Endothelial cell of umbilical vein (primary cell): ENCODE results near the gene TM9SF1. TPM values are rescaled to one million over a fixed set of nuclear protein-coding genes. Genes with fewer than 3 reads are reported as not detected.

Experiments used
- BruUV-seq: library from RNA; stranded (reverse); fragments of 400-500 nt; replicated peaks from 2 replicates; lab custom pipeline; 2021; lab: Mats Ljungman, UMichigan
- CTCF ChIA-PET: fragments of 300-600, 350-600 bp; sonication (Branson Sonifier 250); formaldehyde crosslinking; loops from one replicate; lab custom pipeline; 2021; ENCODE audit warnings: antibody characterized with exemption, inconsistent platforms; lab: Charles Lee
- POLR2A ChIA-PET: fragments of 300-600, 350-600 bp; sonication (Branson Sonifier 250); formaldehyde crosslinking; loops from one replicate; lab custom pipeline; 2021; ENCODE audit warnings: antibody characterized with exemption, inconsistent platforms; lab: Charles Lee
- DNase-seq: peaks from one replicate; pipeline ENCODE4 v3.0.0-alpha.2; 2011; ENCODE audit warnings: low read depth, low spot score
- FAIRE-seq: peaks from 2 replicates; lab custom pipeline; 2011; peaks lifted over from hg19 to GRCh38; lab: Jason Lieb, UNC
- H2AFZ ChIP-seq: 2 replicates; pipeline ENCODE4 v1.6.0; 2012; ENCODE audit warnings: low read depth, low read length, control low read depth, inconsistent platforms
- H3K27ac ChIP-seq: 2 replicates; pipeline ENCODE4 v1.5.1; 2011; ENCODE audit warnings: low read depth, mild to moderate bottlenecking, control low read depth, low read length, moderate library complexity; ENCODE audit not compliant: insufficient read depth
- H3K27me3 ChIP-seq, 2 experiments: 2 replicates each; pipeline versions ENCODE4 v1.6.0 to v1.6.1; 2011; ENCODE audit warnings: low read length in 2 of 2, mixed read lengths in 1 of 2; ENCODE audit not compliant: control insufficient read depth in 2 of 2, insufficient read depth in 2 of 2
- H3K36me3 ChIP-seq, 2 experiments: 2 replicates in 1 of 2; 3 replicates in 1 of 2; pipeline ENCODE4 v1.5.1; 2011; ENCODE audit warnings: low read length in 2 of 2, mild to moderate bottlenecking in 1 of 2, moderate library complexity in 1 of 2; ENCODE audit not compliant: control insufficient read depth in 2 of 2, insufficient read depth in 2 of 2; ENCODE audit errors: extremely low read depth in 1 of 2
- H3K4me1 ChIP-seq: 3 replicates; pipeline ENCODE4 v1.5.1; 2011; ENCODE audit warnings: mild to moderate bottlenecking, low read length; ENCODE audit not compliant: control insufficient read depth, insufficient read depth; ENCODE audit errors: extremely low read depth
- H3K4me2 ChIP-seq: 2 replicates; pipeline ENCODE4 v1.6.1; 2011; ENCODE audit warnings: low read length, control low read depth, mixed read lengths; ENCODE audit not compliant: insufficient read depth
- H3K4me3 ChIP-seq, 3 experiments: fragments of 200-600 bp in 1 of 3; sonication (generic), shearing (Covaris generic) in 1 of 3; replicated peaks in 1 of 3; 2 replicates each; pipeline ENCODE4 v1.5.1; 2011 to 2016; ENCODE audit warnings: control low read depth in 3 of 3, low read length in 3 of 3, mild to moderate bottlenecking in 2 of 3, inconsistent platforms in 1 of 3, low read depth in 1 of 3, moderate library complexity in 1 of 3; ENCODE audit not compliant: insufficient read depth in 1 of 3
- H3K79me2 ChIP-seq: 2 replicates; pipeline ENCODE4 v1.6.0; 2012; ENCODE audit warnings: low read length, inconsistent platforms; ENCODE audit not compliant: control insufficient read depth, insufficient read depth
- H3K9ac ChIP-seq: replicated peaks from 2 replicates; pipeline ENCODE3; 2011; ENCODE audit warnings: low read length, control low read depth; ENCODE audit not compliant: insufficient read depth; ENCODE audit errors: extremely low read depth
- H3K9me1 ChIP-seq: replicated peaks from 3 replicates; pipeline ENCODE4 v1.6.0; 2011; ENCODE audit warnings: mild to moderate bottlenecking, low read length; ENCODE audit not compliant: control insufficient read depth, insufficient read depth; ENCODE audit errors: extremely low read depth
- H3K9me3 ChIP-seq: replicated peaks from 2 replicates; pipeline ENCODE4 v1.5.1; 2012; ENCODE audit warnings: low read length, inconsistent platforms; ENCODE audit not compliant: control insufficient read depth, insufficient read depth
- H4K20me1 ChIP-seq: replicated peaks from 2 replicates; pipeline ENCODE3; 2011; ENCODE audit warnings: mild to moderate bottlenecking, low read length; ENCODE audit not compliant: control insufficient read depth, insufficient read depth; ENCODE audit errors: extremely low read depth
- EZH2 ChIP-seq: IDR thresholded peaks from 2 replicates; pipeline ENCODE4 v1.6.1; 2012; ENCODE audit warnings: borderline replicate concordance, low read depth, mild to moderate bottlenecking, moderate library complexity, low read length, inconsistent platforms; ENCODE audit not compliant: severe bottlenecking
- FOS ChIP-seq: IDR thresholded peaks from 2 replicates; pipeline ENCODE4 v1.6.1; 2011; ENCODE audit warnings: mild to moderate bottlenecking, low read length, moderate library complexity, borderline replicate concordance; ENCODE audit not compliant: insufficient read depth
- GATA2 ChIP-seq: IDR thresholded peaks from 2 replicates; pipeline ENCODE4 v1.7.0; 2011; ENCODE audit warnings: low read depth, mild to moderate bottlenecking, moderate library complexity, mixed read lengths, low read length; ENCODE audit not compliant: insufficient read length, insufficient read depth
- JUN ChIP-seq: IDR thresholded peaks from 2 replicates; pipeline ENCODE4 v1.6.1; 2011; ENCODE audit warnings: borderline replicate concordance, low read depth; ENCODE audit not compliant: insufficient read length, insufficient read depth
- MAX ChIP-seq: IDR thresholded peaks from 2 replicates; pipeline ENCODE4 v1.6.1; 2011; ENCODE audit not compliant: insufficient read depth, insufficient read length
- MYC ChIP-seq: IDR thresholded peaks from one replicate; pipeline ENCODE4 v1.6.1; 2011; ENCODE audit warnings: mild to moderate bottlenecking, low read depth, low read length
- POLR2A ChIP-seq: IDR thresholded peaks from 2 replicates; pipeline ENCODE4 v1.6.1; 2012; ENCODE audit warnings: low read depth, mild to moderate bottlenecking, control low read depth, low read length
- POLR2AphosphoS5 ChIP-seq: IDR thresholded peaks from 2 replicates; pipeline ENCODE4 v1.6.1; 2012; ENCODE audit warnings: low read depth, mild to moderate bottlenecking, control low read depth, low read length, moderate library complexity; ENCODE audit not compliant: insufficient read depth
- dilution Hi-C: fragments of 300-500 bp; cut with MboI; formaldehyde crosslinking; loops from one replicate; pipeline ENCODE4 v1.15.0; 2019; ENCODE audit warnings: low sequenced_read_pairs; ENCODE audit not compliant: extremely low pct_ligation_motif_present
- intact Hi-C: fragments of 100-400 bp; cut with micrococcal nuclease; formaldehyde crosslinking; loops from one replicate; pipeline ENCODE4 v1.10.0; 2022
- polyA plus RNA-seq, 4 experiments: library from polyadenylated mRNA; depleted of rRNA in 3 of 4; stranded (reverse) in 3 of 4; unstranded in 1 of 4; fragments of >200 nt; gene quantifications; 2 replicates each; pipeline versions ENCODE4 v1.2.1 to v1.2.3, GENCODE V29; 2011 to 2012; ENCODE audit warnings: missing spikeins in 1 of 4
- total RNA-seq: library from RNA; stranded (reverse); gene quantifications from 2 replicates; pipeline ENCODE4 v1.2.3, GENCODE V29; 2021
- TF ChIP-seq, protein P1 (sequence below), 2 donors: IDR thresholded peaks; 1 replicate in 1 of 2; 2 replicates in 1 of 2; pipeline ENCODE4 v1.5.1; 2011; ENCODE audit warnings: low read length in 2 of 2, mild to moderate bottlenecking in 2 of 2, moderate library complexity in 2 of 2, control low read depth in 1 of 2, inconsistent platforms in 1 of 2, low read depth in 1 of 2; ENCODE audit not compliant: insufficient read depth in 1 of 2; ENCODE audit errors: extremely low read depth in 1 of 2

The TM9SF1 gene
- total and polyA plus RNA-seq, 2 donors (not counting 3 experiments of a cell fraction or from before 2014, with no cell fraction given): 60.7 to 71.5 TPM

- ChIA-PET CTCF (interaction anchor here (0.9 to 1.2 kb wide), 4 partner anchors 8 to 111 kb away, joined by 3 to 4 read pairs (median 3); partner anchors contain the start of gene IRF9), POLR2A (interaction anchor here (1.2 to 1.8 kb wide), 2 partner anchors 25 to 27 kb away, joined by 3 read pairs; partner anchors contain the start of gene IRF9)
- no peak overlapping the region for H2AFZ ChIP-seq
- H3K4me1 ChIP-seq: peaks cover 6% of the 10 kb centered on the region
- H3K79me2 ChIP-seq: peaks cover 5% of the 10 kb centered on the region
- H3K36me3 ChIP-seq: peaks cover 0 to 36% of the 10 kb centered on the region in 2 experiments
- no peaks in the 10 kb centered on the region for H3K9me1 ChIP-seq
- H3K9me3 ChIP-seq: no peaks in the 10 kb centered on the region
- H3K4me2 ChIP-seq: no peak overlapping the region
- dilution Hi-C loops (no loop called here), intact Hi-C loops (no loop called here)
- no peak overlapping the region for H3K9ac ChIP-seq
- no peaks in the 10 kb centered on the region for H3K27me3 ChIP-seq
- no peak overlapping the region for H3K27ac ChIP-seq
- no peaks in the 10 kb centered on the region for H4K20me1 ChIP-seq
- FAIRE-seq (no peak), DNase-seq (no peak)
- TF ChIP-seq JUN (no peak), MAX (no peak), POLR2A (no peak), FOS (no peak), POLR2AphosphoS5 (no peak), EZH2 (no peak), GATA2 (no peak), MYC (no peak)
- TF ChIP-seq, protein P1, sequence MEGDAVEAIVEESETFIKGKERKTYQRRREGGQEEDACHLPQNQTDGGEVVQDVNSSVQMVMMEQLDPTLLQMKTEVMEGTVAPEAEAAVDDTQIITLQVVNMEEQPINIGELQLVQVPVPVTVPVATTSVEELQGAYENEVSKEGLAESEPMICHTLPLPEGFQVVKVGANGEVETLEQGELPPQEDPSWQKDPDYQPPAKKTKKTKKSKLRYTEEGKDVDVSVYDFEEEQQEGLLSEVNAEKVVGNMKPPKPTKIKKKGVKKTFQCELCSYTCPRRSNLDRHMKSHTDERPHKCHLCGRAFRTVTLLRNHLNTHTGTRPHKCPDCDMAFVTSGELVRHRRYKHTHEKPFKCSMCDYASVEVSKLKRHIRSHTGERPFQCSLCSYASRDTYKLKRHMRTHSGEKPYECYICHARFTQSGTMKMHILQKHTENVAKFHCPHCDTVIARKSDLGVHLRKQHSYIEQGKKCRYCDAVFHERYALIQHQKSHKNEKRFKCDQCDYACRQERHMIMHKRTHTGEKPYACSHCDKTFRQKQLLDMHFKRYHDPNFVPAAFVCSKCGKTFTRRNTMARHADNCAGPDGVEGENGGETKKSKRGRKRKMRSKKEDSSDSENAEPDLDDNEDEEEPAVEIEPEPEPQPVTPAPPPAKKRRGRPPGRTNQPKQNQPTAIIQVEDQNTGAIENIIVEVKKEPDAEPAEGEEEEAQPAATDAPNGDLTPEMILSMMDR (IDR thresholded peaks at IDR 0.05; ENCODE audit: extremely low read depth in 1 of 2, insufficient read depth in 1 of 2, low read depth in 1 of 2, low read length in 2 of 2): no peak
- no TSS peak for BruUV-seq
- no peak overlapping the region for H3K4me3 ChIP-seq
Observed at GRCh38 chr14:24185741-24186140, 9.5 kb downstream of the TM9SF1 start.
